ENCODE results near the gene NRXN2. TPM values are rescaled to one million over a fixed set of nuclear protein-coding genes. Genes with fewer than 3 reads are reported as not detected.

NRXN2 gene
- total RNA-seq, 2 experiments from 2014 or later = 0.18 to 0.39 TPM

GRCh38 chr11:64559351-64560138 is 163.5 kb downstream of the NRXN2 start:
- Mint-ChIP-seq H3K4me3 (no peak overlapping the region), H3K4me1 (no peaks in the 10 kb centered on the region), H3K27me3 (no peaks in the 10 kb centered on the region), H3K36me3 (ENCODE audit: low read depth) (no peaks in the 10 kb centered on the region), H3K9me3 (ENCODE audit: low read depth) (no peaks in the 10 kb centered on the region), H3K27ac (no peak overlapping the region)
- POLR2A ChIA-PET = no interaction called here
- intact Hi-C loops (cut with DNase I, micrococcal nuclease) = no loop called here
- DNase-seq = no peak
- CTCF ChIA-PET = no interaction called here
- no peak for ATAC-seq

GRCh38 chr11:64558869-64559268 is 164.1 kb downstream of the NRXN2 start:
- CTCF ChIA-PET = no interaction called here
- ATAC-seq = no peak
- H3K9me3 Mint-ChIP-seq (ENCODE audit: low read depth) = no peaks in the 10 kb centered on the region
- no peaks in the 10 kb centered on the region for H3K4me1 Mint-ChIP-seq
- H3K27me3 Mint-ChIP-seq = no peaks in the 10 kb centered on the region
- intact Hi-C loops (cut with DNase I, micrococcal nuclease) = no loop called here
- no peaks in the 10 kb centered on the region for H3K36me3 Mint-ChIP-seq (ENCODE audit: low read depth)
- no peak for DNase-seq
- no peak overlapping the region for H3K27ac Mint-ChIP-seq
- POLR2A ChIA-PET = no interaction called here
- no peak overlapping the region for H3K4me3 Mint-ChIP-seq

- no peaks in the 10 kb centered on the region for H3K36me3 Mint-ChIP-seq (ENCODE audit: low read depth)
- POLR2A ChIA-PET = no interaction called here
- no peak for ATAC-seq
- H3K4me1 Mint-ChIP-seq = no peaks in the 10 kb centered on the region
- no peak overlapping the region for H3K27ac Mint-ChIP-seq
- H3K4me3 Mint-ChIP-seq = no peak overlapping the region
- no peaks in the 10 kb centered on the region for H3K9me3 Mint-ChIP-seq (ENCODE audit: low read depth)
- CTCF ChIA-PET = no interaction called here
- intact Hi-C loops (cut with DNase I, micrococcal nuclease) = no loop called here
- no peak for DNase-seq
- H3K27me3 Mint-ChIP-seq = no peaks in the 10 kb centered on the region
These were observed 164.8 kb downstream of the NRXN2 start for GRCh38 chr11:64558065-64558745.

- ATAC-seq (no peak), DNase-seq (no peak)
- Mint-ChIP-seq H3K4me3 (no peak overlapping the region), H3K9me3 (ENCODE audit: low read depth) (no peaks in the 10 kb centered on the region), H3K27me3 (no peaks in the 10 kb centered on the region), H3K4me1 (no peaks in the 10 kb centered on the region), H3K36me3 (ENCODE audit: low read depth) (no peaks in the 10 kb centered on the region), H3K27ac (no peak overlapping the region)
- intact Hi-C loops (cut with DNase I, micrococcal nuclease) = no loop called here
- CTCF ChIA-PET = interaction anchor here (0.6 kb wide), 1 partner anchor 750 kb away, joined by 3 read pairs; no protein-coding TSS in a partner anchor
- POLR2A ChIA-PET = no interaction called here
These were observed 166.2 kb downstream of the NRXN2 start for GRCh38 chr11:64556721-64557250.

Other genes with a start within 250 kb of the NRXN2 start
- under 1 TPM in 1 of 2 experiments, not detected in 1; 0.05 TPM for gene SLC22A11, start 167.3 kb downstream of the NRXN2 start, total RNA-seq
- not detected for gene SLC22A12, start 132.0 kb downstream of the NRXN2 start, total RNA-seq
- gene RASGRP2, start 20.9 kb upstream of the NRXN2 start, total RNA-seq = 1 to 10 TPM; 5.6 to 5.9 TPM
- gene PYGM, start 36.8 kb upstream of the NRXN2 start, total RNA-seq = 1 to 10 TPM in 1 of 2 experiments, under 1 TPM in 1; 0.87 to 1.5 TPM
- 100 to 1,000 TPM; 318 to 362 TPM for gene SF1, start 55.3 kb upstream of the NRXN2 start, total RNA-seq
- gene MAP4K2, start 80.0 kb upstream of the NRXN2 start, total RNA-seq = 10 to 100 TPM; 54.0 to 57.3 TPM
- 10 to 100 TPM; 34.8 to 38.5 TPM for gene MEN1, start 87.4 kb upstream of the NRXN2 start, total RNA-seq
- under 1 TPM; 0.28 to 0.39 TPM for gene CDC42BPG, start 121.5 kb upstream of the NRXN2 start, total RNA-seq
- 10 to 100 TPM; 71.0 to 73.6 TPM for gene EHD1, start 155.4 kb upstream of the NRXN2 start, total RNA-seq
- 10 to 100 TPM; 15.8 to 16.7 TPM for gene ATG2A, start 194.0 kb upstream of the NRXN2 start, total RNA-seq
- 10 to 100 TPM; 13.2 to 13.5 TPM for gene PPP2R5B, start 201.5 kb upstream of the NRXN2 start, total RNA-seq
- under 1 TPM in 1 of 2 experiments, not detected in 1; 0.34 TPM for gene GPHA2, start 212.7 kb upstream of the NRXN2 start, total RNA-seq
- gene MAJIN, start 248.9 kb upstream of the NRXN2 start, total RNA-seq = 1 to 10 TPM; 1.2 to 1.6 TPM